GM12874 (cell line): ENCODE data around the gene CDHR1.

Source experiments
- CTCF ChIP-seq: IDR thresholded peaks from 2 replicates; pipeline ENCODE4 v1.5.1; 2011; ENCODE audit warnings: low read depth, mild to moderate bottlenecking, control low read depth, low read length, moderate library complexity; ENCODE audit not compliant: insufficient read depth

CDHR1 gene

GRCh38 chr10:84227810-84228209 is 33.5 kb downstream of the CDHR1 start:
- no peak for TF ChIP-seq CTCF

GRCh38 chr10:84230359-84230758 is 36.0 kb downstream of the CDHR1 start:
- TF ChIP-seq CTCF = no peak

GRCh38 chr10:84232376-84232775 is 38.0 kb downstream of the CDHR1 start:
- TF ChIP-seq CTCF = no peak

- no peak for TF ChIP-seq CTCF
Measured at GRCh38 chr10:84233940-84234339, 39.6 kb downstream of the CDHR1 start.

GRCh38 chr10:84234479-84234878 is 40.1 kb downstream of the CDHR1 start:
- TF ChIP-seq CTCF = no peak

GRCh38 chr10:84235096-84235495 is 40.8 kb downstream of the CDHR1 start:
- TF ChIP-seq CTCF = no peak

- TF ChIP-seq CTCF = no peak
Measured at GRCh38 chr10:84236807-84237198, 42.5 kb downstream of the CDHR1 start.
